Naive thymus-derived CD4-positive, alpha-beta T cell (primary cell): ENCODE results near the gene LYSMD4. TPM values are rescaled to one million over a fixed set of nuclear protein-coding genes. Genes with fewer than 3 reads are reported as not detected.

Experiments used
- ATAC-seq: fragments of 150-1000 bp; cut with Tn5 transposase; 2 replicates; pipeline ENCODE4 v1.10.0; 2021; ENCODE audit warnings: mild to moderate bottlenecking, moderate library complexity
- CTCF ChIA-PET: fragments of 350-600 bp; sonication (Branson Sonifier 250); formaldehyde crosslinking; loops from one replicate; lab custom pipeline; 2021; ENCODE audit warnings: antibody characterized with exemption; lab: Charles Lee
- POLR2A ChIA-PET: fragments of 350-600 bp; sonication (Branson Sonifier 250); formaldehyde crosslinking; loops from one replicate; lab custom pipeline; 2021; ENCODE audit warnings: antibody characterized with exemption, inconsistent platforms; lab: Charles Lee
- DNase-seq, 9 donors: peaks; one replicate each; pipeline versions ENCODE4 v3.0.0 to v3.0.0-alpha.2; 2020 to 2022; ENCODE audit warnings: mixed read lengths in 1 of 9
- H3K27ac ChIP-seq: one replicate; pipeline ENCODE4 v1.7.0; 2013; ENCODE audit warnings: mild to moderate bottlenecking, low read depth, low read length, moderate library complexity
- H3K27me3 ChIP-seq, 2 donors: one replicate each; pipeline ENCODE4 v1.7.0; 2013; ENCODE audit warnings: low read length in 2 of 2, mild to moderate bottlenecking in 2 of 2, moderate library complexity in 2 of 2; ENCODE audit not compliant: control insufficient read depth in 2 of 2, insufficient read depth in 2 of 2
- H3K36me3 ChIP-seq, 3 experiments: 1 replicate in 2 of 3; 2 replicates in 1 of 3; pipeline ENCODE4 v1.7.0; 2013; ENCODE audit warnings: low read length in 3 of 3, mild to moderate bottlenecking in 3 of 3, moderate library complexity in 1 of 3; ENCODE audit not compliant: insufficient read depth in 3 of 3, control insufficient read depth in 2 of 3
- H3K4me1 ChIP-seq, 2 donors: one replicate each; pipeline ENCODE4 v1.7.0; 2013; ENCODE audit warnings: low read length in 2 of 2, mild to moderate bottlenecking in 2 of 2, moderate library complexity in 1 of 2; ENCODE audit not compliant: control insufficient read depth in 2 of 2, insufficient read depth in 2 of 2
- H3K4me3 ChIP-seq: 2 replicates; pipeline ENCODE4 v1.7.0; 2013; ENCODE audit warnings: mild to moderate bottlenecking, low read length
- H3K9me3 ChIP-seq, 3 experiments: 1 replicate in 2 of 3; 2 replicates in 1 of 3; pipeline ENCODE4 v1.7.0; 2013; ENCODE audit warnings: low read length in 3 of 3; ENCODE audit not compliant: control insufficient read depth in 2 of 3
- H3K27ac Mint-ChIP-seq, 9 donors: one replicate each; pipeline ENCODE4 v1.8.0; 2020 to 2022; ENCODE audit warnings: mixed read lengths in 9 of 9, mild to moderate bottlenecking in 8 of 9, moderate library complexity in 5 of 9, inconsistent platforms in 2 of 9
- H3K27me3 Mint-ChIP-seq, 5 donors: one replicate each; pipeline ENCODE4 v1.8.0; 2021 to 2022; ENCODE audit warnings: mixed read lengths in 5 of 5, mild to moderate bottlenecking in 1 of 5
- H3K36me3 Mint-ChIP-seq, 5 donors: one replicate each; pipeline ENCODE4 v1.8.0; 2020 to 2022; ENCODE audit warnings: mixed read lengths in 5 of 5, mild to moderate bottlenecking in 3 of 5, inconsistent platforms in 1 of 5
- H3K4me1 Mint-ChIP-seq, 7 donors: one replicate each; pipeline ENCODE4 v1.8.0; 2020 to 2022; ENCODE audit warnings: mixed read lengths in 7 of 7, mild to moderate bottlenecking in 3 of 7, inconsistent platforms in 1 of 7
- H3K4me3 Mint-ChIP-seq, 10 donors: one replicate each; pipeline ENCODE4 v1.8.0; 2020 to 2022; ENCODE audit warnings: mild to moderate bottlenecking in 10 of 10, mixed read lengths in 10 of 10, moderate library complexity in 6 of 10, inconsistent platforms in 2 of 10
- H3K9me3 Mint-ChIP-seq, 11 donors: one replicate each; pipeline ENCODE4 v1.8.0; 2020 to 2022; ENCODE audit warnings: mixed read lengths in 11 of 11, mild to moderate bottlenecking in 4 of 11, inconsistent platforms in 1 of 11, moderate library complexity in 1 of 11
- intact Hi-C, 2 donors: fragments of 100-400 bp; cut with micrococcal nuclease; formaldehyde crosslinking; loops; one replicate each; pipeline ENCODE4 v1.15.1; 2023
- polyA plus RNA-seq, 2 donors: library from polyadenylated mRNA; unstranded; fragments of 300-500 nt; fragmentation: Illumina TruSeq; gene quantifications; one replicate each; pipeline ENCODE4 v1.2.3, GENCODE V29; 2021
- total RNA-seq, 6 experiments: library from RNA in 5 of 6; stranded (reverse) in 5 of 6; gene quantifications; 1 replicate in 5 of 6; 2 replicates in 1 of 6; pipeline ENCODE4 v1.2.3 and lab custom pipeline; 2021 to 2026

LYSMD4 gene
- total and polyA plus RNA-seq, 7 experiments from 2014 or later, result 7.9 to 22.4 (median 14.8) TPM

- Mint-ChIP-seq H3K9me3 (peaks cover 0 to under 1% (median 0%) of the 10 kb centered on the region in 11 donors), H3K36me3 (peaks cover 0 to 20% (median 6%) of the 10 kb centered on the region in 5 donors), H3K27me3 (no peaks in the 10 kb centered on the region), H3K4me3 (no peak overlapping the region), H3K27ac (no peak overlapping the region), H3K4me1 (peaks cover 5 to 29% (median 25%) of the 10 kb centered on the region in 7 donors)
- H3K4me3 ChIP-seq, result no peak overlapping the region
- CTCF ChIA-PET, result interaction anchor here (0.8 to 1.9 kb wide), 6 partner anchors 8 to 457 kb away, joined by 3 to 8 read pairs (median 4); no protein-coding TSS in a partner anchor
- H3K9me3 ChIP-seq, result no peaks in the 10 kb centered on the region
- peaks cover 10 to 13% of the 10 kb centered on the region in 2 donors for H3K4me1 ChIP-seq
- no peak overlapping the region for H3K27ac ChIP-seq
- peaks cover 0 to 24% (median 8%) of the 10 kb centered on the region in 3 experiments for H3K36me3 ChIP-seq
- intact Hi-C loops, result loop anchor here in 1 of 2 donors (1.0 kb wide), 1 partner anchor 320 kb away; no protein-coding TSS in a partner anchor
- POLR2A ChIA-PET, result no interaction called here
- no peak for DNase-seq
- no peaks in the 10 kb centered on the region for H3K27me3 ChIP-seq
- no peak for ATAC-seq
These were observed 3.9 kb downstream of the LYSMD4 start for GRCh38 chr15:99729327-99729726.

GRCh38 chr15:99728916-99729315, 4.3 kb downstream of the LYSMD4 start:
- peaks cover 0 to 24% (median 8%) of the 10 kb centered on the region in 3 experiments for H3K36me3 ChIP-seq
- Mint-ChIP-seq H3K9me3 (no peaks in the 10 kb centered on the region), H3K4me3 (no peak overlapping the region), H3K36me3 (peaks cover 0 to 20% (median 6%) of the 10 kb centered on the region in 5 donors), H3K27ac (no peak overlapping the region), H3K27me3 (no peaks in the 10 kb centered on the region), H3K4me1 (peaks cover 9 to 28% (median 25%) of the 10 kb centered on the region in 7 donors)
- intact Hi-C loops, result loop anchor here in 1 of 2 donors (1.0 kb wide), 1 partner anchor 320 kb away; no protein-coding TSS in a partner anchor
- H3K27me3 ChIP-seq, result no peaks in the 10 kb centered on the region
- DNase-seq (no peak), ATAC-seq (no peak)
- H3K4me1 ChIP-seq, result peaks cover 10 to 13% of the 10 kb centered on the region in 2 donors
- POLR2A ChIA-PET, result interaction anchor here (1.2 kb wide), 1 partner anchor 10 kb away, joined by 4 read pairs; no protein-coding TSS in a partner anchor
- CTCF ChIA-PET, result interaction anchor here (0.8 to 1.9 kb wide), 5 partner anchors 8 to 456 kb away, joined by 3 to 8 read pairs (median 4); no protein-coding TSS in a partner anchor
- H3K9me3 ChIP-seq, result no peaks in the 10 kb centered on the region
- H3K27ac ChIP-seq, result no peak overlapping the region
- no peak overlapping the region for H3K4me3 ChIP-seq

DNA sequence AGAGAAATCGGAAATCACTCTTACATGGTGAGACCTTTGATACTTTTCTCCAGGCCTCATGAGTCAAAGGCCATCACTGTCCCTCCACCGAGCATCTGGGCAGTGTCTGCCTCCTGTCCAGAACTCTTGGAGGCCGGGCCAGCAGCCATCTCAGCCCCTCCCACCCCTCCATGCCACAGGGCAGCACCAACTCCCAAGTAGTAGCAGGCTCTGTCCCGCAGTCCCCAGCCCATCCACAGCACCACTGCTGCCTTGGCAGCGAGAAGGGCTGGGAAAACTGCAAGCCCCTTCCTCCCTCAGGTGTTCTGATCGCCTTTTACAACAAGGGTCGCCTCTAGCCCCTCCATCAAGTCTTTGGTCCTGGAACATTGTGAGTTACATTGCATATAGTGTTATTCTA, 5.5 kb downstream of the LYSMD4 start:
- ChIA-PET CTCF (interaction anchor here (0.8 kb wide), 1 partner anchor 11 kb away, joined by 3 read pairs; no protein-coding TSS in a partner anchor), POLR2A (interaction anchor here (1.2 kb wide), 1 partner anchor 9 kb away, joined by 4 read pairs; no protein-coding TSS in a partner anchor)
- Histone ChIP-seq H3K27ac (no peak overlapping the region), H3K4me1 (peaks cover 7 to 9% of the 10 kb centered on the region in 2 donors), H3K27me3 (no peaks in the 10 kb centered on the region), H3K36me3 (peaks cover 0 to 20% (median 8%) of the 10 kb centered on the region in 3 experiments), H3K4me3 (no peak overlapping the region), H3K9me3 (no peaks in the 10 kb centered on the region)
- H3K36me3 Mint-ChIP-seq, result peaks cover 0 to 20% (median 6%) of the 10 kb centered on the region in 5 donors
- no peak overlapping the region for H3K27ac Mint-ChIP-seq
- ATAC-seq, result no peak
- H3K27me3 Mint-ChIP-seq, result no peaks in the 10 kb centered on the region
- H3K9me3 Mint-ChIP-seq, result no peaks in the 10 kb centered on the region
- no peak overlapping the region for H3K4me3 Mint-ChIP-seq
- H3K4me1 Mint-ChIP-seq, result peaks cover 9 to 25% (median 20%) of the 10 kb centered on the region in 7 donors
- intact Hi-C loops, result no loop called here
- DNase-seq, result no peak

DNA sequence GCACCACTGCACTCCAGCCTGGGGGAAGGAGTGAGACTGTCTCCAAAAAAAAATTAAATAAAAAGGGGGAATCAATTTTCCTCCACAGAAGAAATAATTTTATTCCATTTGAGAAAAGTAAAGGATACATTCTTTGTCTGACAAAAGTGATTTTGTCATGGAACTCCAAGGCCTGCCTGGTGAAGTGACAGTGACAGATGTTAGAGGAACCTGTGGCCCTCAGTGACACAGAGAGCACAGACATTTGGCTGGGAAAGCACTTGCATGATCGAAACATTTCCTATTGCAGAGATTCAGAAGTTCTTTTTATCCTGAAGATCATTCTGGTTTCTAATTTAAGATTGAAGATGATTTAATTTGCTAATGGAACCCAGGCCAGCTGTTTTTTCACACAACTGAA, 5.9 kb downstream of the LYSMD4 start:
- intact Hi-C loops, result no loop called here
- Mint-ChIP-seq H3K4me1 (peaks cover 10 to 24% (median 18%) of the 10 kb centered on the region in 7 donors), H3K4me3 (no peak overlapping the region), H3K27me3 (no peaks in the 10 kb centered on the region), H3K36me3 (peaks cover 0 to 20% (median 6%) of the 10 kb centered on the region in 5 donors), H3K9me3 (no peaks in the 10 kb centered on the region), H3K27ac (no peak overlapping the region)
- ATAC-seq (no peak), DNase-seq (no peak)
- Histone ChIP-seq H3K9me3 (no peaks in the 10 kb centered on the region), H3K4me3 (no peak overlapping the region), H3K4me1 (peaks cover 3 to 6% of the 10 kb centered on the region in 2 donors), H3K27me3 (no peaks in the 10 kb centered on the region), H3K27ac (no peak overlapping the region), H3K36me3 (peaks cover 0 to 20% (median 8%) of the 10 kb centered on the region in 3 experiments)
- CTCF ChIA-PET, result interaction anchor here (0.8 kb wide), 1 partner anchor 11 kb away, joined by 3 read pairs; no protein-coding TSS in a partner anchor
- POLR2A ChIA-PET, result no interaction called here

- Mint-ChIP-seq H3K4me1 (peaks cover 6 to 26% (median 21%) of the 10 kb centered on the region in 7 donors), H3K4me3 (no peak overlapping the region), H3K27ac (peak overlapping the region in 1 of 9 donors; percentile 18), H3K9me3 (no peaks in the 10 kb centered on the region), H3K27me3 (no peaks in the 10 kb centered on the region), H3K36me3 (peaks cover 0 to 20% (median 6%) of the 10 kb centered on the region in 5 donors)
- intact Hi-C loops, result no loop called here
- Histone ChIP-seq H3K4me1 (peaks cover 0 to 3% of the 10 kb centered on the region in 2 donors), H3K27me3 (no peaks in the 10 kb centered on the region), H3K9me3 (no peaks in the 10 kb centered on the region), H3K36me3 (peaks cover 0 to 20% (median 8%) of the 10 kb centered on the region in 3 experiments), H3K27ac (no peak overlapping the region), H3K4me3 (no peak overlapping the region)
- ChIA-PET CTCF (interaction anchor here (0.6 to 1.4 kb wide), 4 partner anchors 22 to 454 kb away, joined by 3 to 8 read pairs (median 4); no protein-coding TSS in a partner anchor), POLR2A (no interaction called here)
- no peak for DNase-seq
- no peak for ATAC-seq
These were observed 6.9 kb downstream of the LYSMD4 start for GRCh38 chr15:99726333-99726732.

DNA sequence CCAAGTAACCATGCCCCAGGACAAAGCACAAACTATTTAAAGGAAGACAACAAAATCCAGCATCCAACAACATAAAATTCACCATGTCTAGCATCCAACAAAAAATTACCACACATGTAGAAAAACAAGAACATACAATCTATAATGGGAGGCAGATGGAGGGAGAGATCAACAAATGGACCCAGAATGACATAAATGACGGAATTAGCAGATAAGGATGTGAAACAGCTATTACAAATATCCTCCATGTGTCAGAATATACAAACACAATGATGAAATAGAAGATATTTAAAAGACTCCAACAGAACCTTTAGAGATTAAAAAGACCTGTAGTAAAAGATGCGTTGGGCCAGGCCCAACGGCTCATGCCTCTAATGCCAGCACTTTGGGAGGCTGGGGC, 10.8 kb downstream of the LYSMD4 start:
- Histone ChIP-seq H3K4me3 (no peak overlapping the region), H3K36me3 (no peaks in the 10 kb centered on the region), H3K4me1 (peaks cover 7 to 25% of the 10 kb centered on the region in 2 donors), H3K27ac (no peak overlapping the region), H3K9me3 (no peaks in the 10 kb centered on the region), H3K27me3 (no peaks in the 10 kb centered on the region)
- Mint-ChIP-seq H3K4me1 (peaks cover 23 to 44% (median 34%) of the 10 kb centered on the region in 7 donors), H3K27me3 (no peaks in the 10 kb centered on the region), H3K4me3 (peak overlapping the region in 2 of 10 donors; percentile 1 to 7), H3K9me3 (no peaks in the 10 kb centered on the region), H3K27ac (peak overlapping the region in 5 of 9 donors; percentile 5 to 90 (median 37)), H3K36me3 (peaks cover 0 to 25% (median 0%) of the 10 kb centered on the region in 5 donors)
- ChIA-PET CTCF (no interaction called here), POLR2A (interaction anchor here (0.9 to 2.9 kb wide), 3 partner anchors 9 to 11 kb away, joined by 3 to 13 read pairs (median 5); partner anchors contain the start of gene LYSMD4)
- DNase-seq (no peak), ATAC-seq (no peak)
- intact Hi-C loops, result no loop called here
